WTC11 (cell line): Measurements from ENCODE around the gene EEF1AKMT1. TPM values are rescaled to one million over a fixed set of nuclear protein-coding genes. Genes with fewer than 3 reads are reported as not detected.
"Not testable (repeated sequence)": the region's sequence is repeated elsewhere in the genome, so short reads cannot be mapped to it uniquely, and the experiment has no call there.

Source experiments
- ATAC-seq: fragments of 200-7000 bp; cut with Tn5 transposase; 2 replicates; pipeline ENCODE4 v1.10.0; 2021; ENCODE audit warnings: mild to moderate bottlenecking, moderate library complexity
- CTCF ChIA-PET: fragments of 300-600 bp; sonication (Branson Sonifier 250); formaldehyde crosslinking; loops from one replicate; lab custom pipeline; 2021; ENCODE audit warnings: antibody characterized with exemption; lab: Charles Lee
- POLR2A ChIA-PET: fragments of 350-600 bp; sonication (Branson Sonifier 250); formaldehyde crosslinking; loops from one replicate; lab custom pipeline; 2021; ENCODE audit warnings: antibody characterized with exemption; lab: Charles Lee
- DNase-seq: peaks from one replicate; pipeline ENCODE4 v3.0.0; 2021; ENCODE audit warnings: low spot score
- H3K27ac Mint-ChIP-seq: 2 replicates; pipeline ENCODE4 v1.8.0; 2021; ENCODE audit warnings: mixed read lengths
- H3K27me3 Mint-ChIP-seq: 2 replicates; pipeline ENCODE4 v1.8.0; 2021; ENCODE audit warnings: low read depth, mild to moderate bottlenecking, moderate library complexity, mixed read lengths
- H3K36me3 Mint-ChIP-seq: 2 replicates; pipeline ENCODE4 v1.8.0; 2021; ENCODE audit warnings: mixed read lengths
- H3K4me1 Mint-ChIP-seq: 2 replicates; pipeline ENCODE4 v1.8.0; 2022; ENCODE audit warnings: mixed read lengths
- H3K4me3 Mint-ChIP-seq: 2 replicates; pipeline ENCODE4 v1.8.0; 2021; ENCODE audit warnings: mild to moderate bottlenecking, moderate library complexity, mixed read lengths
- H3K9me3 Mint-ChIP-seq: 2 replicates; pipeline ENCODE4 v1.8.0; 2021; ENCODE audit warnings: mixed read lengths
- ETV6 ChIP-seq: sonication (generic); formaldehyde crosslinking; IDR thresholded peaks from 2 replicates; pipeline ENCODE4 v1.8.1; 2022; ENCODE audit warnings: mild to moderate bottlenecking, missing genetic modification reagents
- FOXJ3 ChIP-seq: sonication (generic); formaldehyde crosslinking; IDR thresholded peaks from 2 replicates; pipeline ENCODE4 v1.9.0; 2021; ENCODE audit warnings: missing genetic modification reagents, mild to moderate bottlenecking, borderline replicate concordance
- JUN ChIP-seq: sonication (generic); formaldehyde crosslinking; IDR thresholded peaks from 2 replicates; pipeline ENCODE4 v1.8.0; 2023; ENCODE audit warnings: mild to moderate bottlenecking, missing genetic modification reagents
- NR1H2 ChIP-seq: sonication (generic); formaldehyde crosslinking; IDR thresholded peaks from 2 replicates; pipeline ENCODE4 v1.9.0; 2021; ENCODE audit warnings: mild to moderate bottlenecking, moderate library complexity, missing genetic modification reagents
- PRRX2 ChIP-seq: fragments of 250-450 bp; sonication (Bioruptor Pico); IDR thresholded peaks from 2 replicates; pipeline ENCODE4 v1.8.0; 2021; ENCODE audit warnings: mild to moderate bottlenecking
- RORB ChIP-seq: fragments of 250-450 bp; sonication (Bioruptor Pico); IDR thresholded peaks from 2 replicates; pipeline ENCODE4 v1.9.0; 2021; ENCODE audit warnings: mild to moderate bottlenecking
- TCF7 ChIP-seq: sonication (generic); formaldehyde crosslinking; IDR thresholded peaks from 2 replicates; pipeline ENCODE4 v1.8.0; 2022; ENCODE audit warnings: mild to moderate bottlenecking, low read depth, missing genetic modification reagents, moderate library complexity
- TEAD4 ChIP-seq: sonication (generic); formaldehyde crosslinking; IDR thresholded peaks from 2 replicates; pipeline ENCODE4 v1.8.0; 2022; ENCODE audit warnings: mild to moderate bottlenecking, missing genetic modification reagents
- TP53 ChIP-seq: sonication (generic); formaldehyde crosslinking; IDR thresholded peaks from 2 replicates; pipeline ENCODE4 v1.8.1; 2023; ENCODE audit warnings: mild to moderate bottlenecking, missing genetic modification reagents
- ZNF121 ChIP-seq: sonication (generic); formaldehyde crosslinking; IDR thresholded peaks from 2 replicates; pipeline ENCODE4 v1.8.0; 2023; ENCODE audit warnings: missing genetic modification reagents
- ZNF232 ChIP-seq: sonication (generic); formaldehyde crosslinking; IDR thresholded peaks from 2 replicates; pipeline ENCODE4 v1.8.0; 2022; ENCODE audit warnings: mild to moderate bottlenecking, missing genetic modification reagents
- total RNA-seq: library from RNA; stranded (reverse); gene quantifications from 3 replicates; pipeline ENCODE4 v1.2.3, GENCODE V29; 2021
- TF ChIP-seq, protein P1 (sequence below): sonication (generic); formaldehyde crosslinking; IDR thresholded peaks from 2 replicates; pipeline ENCODE4 v1.8.0; 2023; ENCODE audit warnings: mild to moderate bottlenecking, missing genetic modification reagents
- TF ChIP-seq, protein P2 (sequence below): sonication (generic); formaldehyde crosslinking; IDR thresholded peaks from 2 replicates; pipeline ENCODE4 v1.8.0; 2022; ENCODE audit warnings: mild to moderate bottlenecking, missing genetic modification reagents
- TF ChIP-seq, protein P3 (sequence below): fragments of 250-450 bp; sonication (Bioruptor Pico); IDR thresholded peaks from 2 replicates; pipeline ENCODE4 v1.9.0; 2021; ENCODE audit warnings: moderate library complexity, mild to moderate bottlenecking, inconsistent platforms, borderline replicate concordance
- TF ChIP-seq, protein P4 (sequence below): sonication (generic); formaldehyde crosslinking; IDR thresholded peaks from 2 replicates; pipeline ENCODE4 v1.8.1; 2022; ENCODE audit warnings: mild to moderate bottlenecking, moderate library complexity, missing genetic modification reagents
- TF ChIP-seq, protein P5 (sequence below): sonication (generic); formaldehyde crosslinking; IDR thresholded peaks from 2 replicates; pipeline ENCODE4 v1.8.1; 2023; ENCODE audit warnings: mild to moderate bottlenecking, missing genetic modification reagents

EEF1AKMT1 gene
- total RNA-seq, 1 experiment from 2014 or later = 2.6 TPM

DNA sequence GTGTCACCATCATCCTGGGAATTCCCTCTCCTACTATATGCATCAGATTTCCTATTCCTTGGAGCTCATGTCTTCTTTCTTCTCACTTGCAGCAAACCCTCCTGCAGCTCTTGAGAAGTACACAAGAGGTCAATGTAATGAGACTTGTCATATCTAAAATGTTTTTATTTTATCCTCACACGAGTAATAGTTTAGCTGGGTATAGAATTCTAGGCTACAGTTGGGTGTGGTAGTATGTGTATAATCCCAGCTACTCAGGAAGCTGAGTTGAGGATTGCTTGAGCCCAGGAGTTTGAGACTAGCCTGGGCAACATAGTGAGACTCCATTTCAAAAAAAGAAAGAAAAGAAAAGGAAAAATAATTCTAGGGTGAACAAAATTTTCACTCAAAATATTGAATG is 24.4 kb downstream of the EEF1AKMT1 start:
- no peak for TF ChIP-seq JUN (CRISPR knock-in tag)
- no peak for TF ChIP-seq TEAD4
- no peak for TF ChIP-seq TP53 (CRISPR knock-in tag)
- TF ChIP-seq TCF7 (CRISPR knock-in tag) = no peak
- TF ChIP-seq FOXJ3 (CRISPR knock-in tag) = no peak
- TF ChIP-seq, protein P1, sequence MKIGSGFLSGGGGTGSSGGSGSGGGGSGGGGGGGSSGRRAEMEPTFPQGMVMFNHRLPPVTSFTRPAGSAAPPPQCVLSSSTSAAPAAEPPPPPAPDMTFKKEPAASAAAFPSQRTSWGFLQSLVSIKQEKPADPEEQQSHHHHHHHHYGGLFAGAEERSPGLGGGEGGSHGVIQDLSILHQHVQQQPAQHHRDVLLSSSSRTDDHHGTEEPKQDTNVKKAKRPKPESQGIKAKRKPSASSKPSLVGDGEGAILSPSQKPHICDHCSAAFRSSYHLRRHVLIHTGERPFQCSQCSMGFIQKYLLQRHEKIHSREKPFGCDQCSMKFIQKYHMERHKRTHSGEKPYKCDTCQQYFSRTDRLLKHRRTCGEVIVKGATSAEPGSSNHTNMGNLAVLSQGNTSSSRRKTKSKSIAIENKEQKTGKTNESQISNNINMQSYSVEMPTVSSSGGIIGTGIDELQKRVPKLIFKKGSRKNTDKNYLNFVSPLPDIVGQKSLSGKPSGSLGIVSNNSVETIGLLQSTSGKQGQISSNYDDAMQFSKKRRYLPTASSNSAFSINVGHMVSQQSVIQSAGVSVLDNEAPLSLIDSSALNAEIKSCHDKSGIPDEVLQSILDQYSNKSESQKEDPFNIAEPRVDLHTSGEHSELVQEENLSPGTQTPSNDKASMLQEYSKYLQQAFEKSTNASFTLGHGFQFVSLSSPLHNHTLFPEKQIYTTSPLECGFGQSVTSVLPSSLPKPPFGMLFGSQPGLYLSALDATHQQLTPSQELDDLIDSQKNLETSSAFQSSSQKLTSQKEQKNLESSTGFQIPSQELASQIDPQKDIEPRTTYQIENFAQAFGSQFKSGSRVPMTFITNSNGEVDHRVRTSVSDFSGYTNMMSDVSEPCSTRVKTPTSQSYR (CRISPR knock-in tag) = no peak
- TF ChIP-seq, protein P2, sequence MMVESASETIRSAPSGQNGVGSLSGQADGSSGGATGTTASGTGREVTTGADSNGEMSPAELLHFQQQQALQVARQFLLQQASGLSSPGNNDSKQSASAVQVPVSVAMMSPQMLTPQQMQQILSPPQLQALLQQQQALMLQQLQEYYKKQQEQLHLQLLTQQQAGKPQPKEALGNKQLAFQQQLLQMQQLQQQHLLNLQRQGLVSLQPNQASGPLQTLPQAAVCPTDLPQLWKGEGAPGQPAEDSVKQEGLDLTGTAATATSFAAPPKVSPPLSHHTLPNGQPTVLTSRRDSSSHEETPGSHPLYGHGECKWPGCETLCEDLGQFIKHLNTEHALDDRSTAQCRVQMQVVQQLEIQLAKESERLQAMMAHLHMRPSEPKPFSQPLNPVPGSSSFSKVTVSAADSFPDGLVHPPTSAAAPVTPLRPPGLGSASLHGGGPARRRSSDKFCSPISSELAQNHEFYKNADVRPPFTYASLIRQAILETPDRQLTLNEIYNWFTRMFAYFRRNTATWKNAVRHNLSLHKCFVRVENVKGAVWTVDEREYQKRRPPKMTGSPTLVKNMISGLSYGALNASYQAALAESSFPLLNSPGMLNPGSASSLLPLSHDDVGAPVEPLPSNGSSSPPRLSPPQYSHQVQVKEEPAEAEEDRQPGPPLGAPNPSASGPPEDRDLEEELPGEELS (CRISPR knock-in tag) = no peak
- TF ChIP-seq PRRX2 (CRISPR knock-in tag) = no peak
- TF ChIP-seq, protein P3, sequence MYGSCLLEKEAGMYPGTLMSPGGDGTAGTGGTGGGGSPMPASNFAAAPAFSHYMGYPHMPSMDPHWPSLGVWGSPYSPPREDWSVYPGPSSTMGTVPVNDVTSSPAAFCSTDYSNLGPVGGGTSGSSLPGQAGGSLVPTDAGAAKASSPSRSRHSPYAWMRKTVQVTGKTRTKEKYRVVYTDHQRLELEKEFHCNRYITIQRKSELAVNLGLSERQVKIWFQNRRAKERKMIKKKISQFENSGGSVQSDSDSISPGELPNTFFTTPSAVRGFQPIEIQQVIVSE (CRISPR knock-in tag) = no peak
- TF ChIP-seq RORB (CRISPR knock-in tag) = no peak
- TF ChIP-seq, protein P4, sequence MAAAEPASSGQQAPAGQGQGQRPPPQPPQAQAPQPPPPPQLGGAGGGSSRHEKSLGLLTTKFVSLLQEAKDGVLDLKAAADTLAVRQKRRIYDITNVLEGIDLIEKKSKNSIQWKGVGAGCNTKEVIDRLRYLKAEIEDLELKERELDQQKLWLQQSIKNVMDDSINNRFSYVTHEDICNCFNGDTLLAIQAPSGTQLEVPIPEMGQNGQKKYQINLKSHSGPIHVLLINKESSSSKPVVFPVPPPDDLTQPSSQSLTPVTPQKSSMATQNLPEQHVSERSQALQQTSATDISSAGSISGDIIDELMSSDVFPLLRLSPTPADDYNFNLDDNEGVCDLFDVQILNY = no peak
- TF ChIP-seq ETV6 (CRISPR knock-in tag) = no peak
- TF ChIP-seq, protein P5, sequence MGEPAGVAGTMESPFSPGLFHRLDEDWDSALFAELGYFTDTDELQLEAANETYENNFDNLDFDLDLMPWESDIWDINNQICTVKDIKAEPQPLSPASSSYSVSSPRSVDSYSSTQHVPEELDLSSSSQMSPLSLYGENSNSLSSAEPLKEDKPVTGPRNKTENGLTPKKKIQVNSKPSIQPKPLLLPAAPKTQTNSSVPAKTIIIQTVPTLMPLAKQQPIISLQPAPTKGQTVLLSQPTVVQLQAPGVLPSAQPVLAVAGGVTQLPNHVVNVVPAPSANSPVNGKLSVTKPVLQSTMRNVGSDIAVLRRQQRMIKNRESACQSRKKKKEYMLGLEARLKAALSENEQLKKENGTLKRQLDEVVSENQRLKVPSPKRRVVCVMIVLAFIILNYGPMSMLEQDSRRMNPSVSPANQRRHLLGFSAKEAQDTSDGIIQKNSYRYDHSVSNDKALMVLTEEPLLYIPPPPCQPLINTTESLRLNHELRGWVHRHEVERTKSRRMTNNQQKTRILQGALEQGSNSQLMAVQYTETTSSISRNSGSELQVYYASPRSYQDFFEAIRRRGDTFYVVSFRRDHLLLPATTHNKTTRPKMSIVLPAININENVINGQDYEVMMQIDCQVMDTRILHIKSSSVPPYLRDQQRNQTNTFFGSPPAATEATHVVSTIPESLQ (CRISPR knock-in tag) = no peak
- no peak for TF ChIP-seq ZNF121 (CRISPR knock-in tag)
- TF ChIP-seq NR1H2 (CRISPR knock-in tag) = no peak
- no peak for TF ChIP-seq ZNF232 (CRISPR knock-in tag)
- TF ChIP-seq, all 79 proteins: peak for 0
- Mint-ChIP-seq H3K4me3 (no peak overlapping the region), H3K27me3 (no peaks in the 10 kb centered on the region), H3K27ac (no peak overlapping the region), H3K36me3 (peaks cover 27% of the 10 kb centered on the region), H3K9me3 (peaks cover 66% of the 10 kb centered on the region), H3K4me1 (no peaks in the 10 kb centered on the region)
- no peak for ATAC-seq
- no peak for DNase-seq
- ChIA-PET POLR2A (no interaction called here), CTCF (no interaction called here)

DNA sequence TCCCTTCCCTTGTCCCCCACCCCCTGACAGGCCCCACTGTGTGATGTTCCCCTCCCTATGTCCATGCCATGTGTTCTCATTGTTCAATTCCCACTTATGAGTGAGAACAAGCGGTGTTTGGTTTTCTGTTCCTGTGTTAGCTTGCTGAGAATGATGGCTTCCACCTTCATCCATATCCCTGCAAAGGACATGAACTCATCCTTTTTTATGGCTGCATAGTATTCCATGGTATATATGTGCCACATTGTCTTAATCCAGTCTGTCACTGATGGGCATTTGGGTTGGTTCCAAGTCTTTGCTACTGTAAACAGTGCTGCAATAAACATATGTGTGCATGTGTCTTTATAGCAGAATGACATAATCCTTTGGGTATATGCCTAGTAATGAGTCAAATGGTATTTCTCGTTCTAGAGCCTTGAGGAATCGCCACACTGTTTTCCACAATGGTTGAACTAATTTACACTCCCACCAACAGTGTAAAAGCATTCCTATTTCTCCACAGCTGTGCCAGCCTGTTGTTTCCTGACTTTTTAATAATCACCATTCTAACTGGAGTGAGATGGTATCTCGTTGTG is 29.8 kb downstream of the EEF1AKMT1 start:
- peaks cover 35% of the 10 kb centered on the region for H3K9me3 Mint-ChIP-seq
- H3K27me3 Mint-ChIP-seq, POLR2A ChIA-PET, H3K4me1 Mint-ChIP-seq, ATAC-seq, H3K27ac Mint-ChIP-seq, DNase-seq, CTCF ChIA-PET, H3K4me3 Mint-ChIP-seq: not testable (repeated sequence)
- H3K36me3 Mint-ChIP-seq = peaks cover 10% of the 10 kb centered on the region
